ENCODE data around the gene ZNF280B.

DNA sequence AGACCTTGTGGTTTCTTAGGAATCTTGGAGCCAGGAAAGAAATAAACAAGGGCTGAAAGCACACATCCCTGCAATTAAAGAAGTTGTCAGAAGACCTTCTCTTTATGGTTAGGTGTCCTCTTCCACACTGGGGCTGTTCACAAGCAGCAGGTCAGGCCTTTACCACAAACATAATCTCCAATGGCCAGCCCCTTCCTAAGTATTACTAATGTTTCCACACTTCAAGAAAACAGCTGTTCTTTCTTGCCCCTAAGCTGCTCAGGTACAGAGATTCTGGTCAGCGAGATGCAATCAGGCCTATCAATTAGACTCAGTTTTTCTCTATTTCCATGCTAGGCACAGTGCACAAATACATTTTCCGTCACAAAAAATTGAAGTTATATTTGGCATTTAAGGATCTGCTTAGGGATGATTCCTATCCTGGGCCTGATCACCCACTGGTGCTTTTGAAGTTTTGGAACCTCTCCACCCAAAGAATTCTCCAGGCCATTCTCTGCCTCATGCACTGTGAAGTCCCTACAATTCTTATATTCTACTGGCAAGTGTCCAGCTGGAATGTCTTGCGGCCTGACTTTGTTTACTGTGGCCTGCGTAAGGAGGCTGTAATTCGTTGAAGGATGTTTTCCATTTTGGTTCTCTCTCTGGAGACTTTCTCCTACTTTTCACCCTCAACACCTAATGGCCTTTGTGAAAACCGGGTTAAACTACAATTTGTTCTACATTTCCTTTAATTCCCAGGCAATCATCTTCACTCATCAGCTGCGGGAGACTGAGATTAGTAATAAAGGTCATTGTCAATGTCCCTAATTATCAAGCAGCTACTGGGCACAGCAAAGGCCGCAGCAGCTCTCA, 45.4 kb upstream of the ZNF280B start:
- TF ChIP-seq, protein P1, sequence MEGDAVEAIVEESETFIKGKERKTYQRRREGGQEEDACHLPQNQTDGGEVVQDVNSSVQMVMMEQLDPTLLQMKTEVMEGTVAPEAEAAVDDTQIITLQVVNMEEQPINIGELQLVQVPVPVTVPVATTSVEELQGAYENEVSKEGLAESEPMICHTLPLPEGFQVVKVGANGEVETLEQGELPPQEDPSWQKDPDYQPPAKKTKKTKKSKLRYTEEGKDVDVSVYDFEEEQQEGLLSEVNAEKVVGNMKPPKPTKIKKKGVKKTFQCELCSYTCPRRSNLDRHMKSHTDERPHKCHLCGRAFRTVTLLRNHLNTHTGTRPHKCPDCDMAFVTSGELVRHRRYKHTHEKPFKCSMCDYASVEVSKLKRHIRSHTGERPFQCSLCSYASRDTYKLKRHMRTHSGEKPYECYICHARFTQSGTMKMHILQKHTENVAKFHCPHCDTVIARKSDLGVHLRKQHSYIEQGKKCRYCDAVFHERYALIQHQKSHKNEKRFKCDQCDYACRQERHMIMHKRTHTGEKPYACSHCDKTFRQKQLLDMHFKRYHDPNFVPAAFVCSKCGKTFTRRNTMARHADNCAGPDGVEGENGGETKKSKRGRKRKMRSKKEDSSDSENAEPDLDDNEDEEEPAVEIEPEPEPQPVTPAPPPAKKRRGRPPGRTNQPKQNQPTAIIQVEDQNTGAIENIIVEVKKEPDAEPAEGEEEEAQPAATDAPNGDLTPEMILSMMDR (optimal IDR thresholded peaks at IDR 0.05 in 1 of 3, IDR thresholded peaks at IDR 0.05 in 1 of 3, conservative IDR thresholded peaks at IDR 0.05 in 1 of 3; ENCODE audit: extremely low read depth in 1 of 3, insufficient read depth in 2 of 3, low read length in 3 of 3), result no peak
- TF ChIP-seq EZH2 (IDR thresholded peaks at IDR 0.05; ENCODE audit: low read length), result no peak

Measured in keratinocyte (primary cell).